ENCODE measurements around the gene NEUROG2. TPM values are rescaled to one million over a fixed set of nuclear protein-coding genes. Genes with fewer than 3 reads are reported as not detected.
"Not testable (repeated sequence)": the region's sequence is repeated elsewhere in the genome, so short reads cannot be mapped to it uniquely, and the experiment has no call there.

The NEUROG2 gene
- total RNA-seq, 2 experiments from 2014 or later, result not detected

- POLR2A ChIA-PET, result no interaction called here
These were observed 6.5 kb downstream of the NEUROG2 start for GRCh38 chr4:112509243-112510141.

GRCh38 chr4:112508356-112508755 lies 7.6 kb downstream of the NEUROG2 start:
- POLR2A ChIA-PET, result no interaction called here
- CTCF ChIA-PET, result interaction anchor here (0.7 to 3.1 kb wide), 2 partner anchors 13 to 86 kb away, joined by 3 to 9 read pairs; no protein-coding TSS in a partner anchor

More at GRCh38 chr4:112509243-112510141, 6.5 kb downstream of the NEUROG2 start:
- CTCF ChIA-PET, result interaction anchor here (0.5 to 3.1 kb wide), 3 partner anchors 12 to 505 kb away, joined by 4 to 9 read pairs (median 4); no protein-coding TSS in a partner anchor

- ChIA-PET POLR2A (no interaction called here), CTCF (interaction anchor here (1.2 kb wide), 1 partner anchor 12 kb away, joined by 4 read pairs; the partner anchor contains the start of gene NEUROG2)
These were observed 11.2 kb downstream of the NEUROG2 start for GRCh38 chr4:112504807-112505206.

DNA sequence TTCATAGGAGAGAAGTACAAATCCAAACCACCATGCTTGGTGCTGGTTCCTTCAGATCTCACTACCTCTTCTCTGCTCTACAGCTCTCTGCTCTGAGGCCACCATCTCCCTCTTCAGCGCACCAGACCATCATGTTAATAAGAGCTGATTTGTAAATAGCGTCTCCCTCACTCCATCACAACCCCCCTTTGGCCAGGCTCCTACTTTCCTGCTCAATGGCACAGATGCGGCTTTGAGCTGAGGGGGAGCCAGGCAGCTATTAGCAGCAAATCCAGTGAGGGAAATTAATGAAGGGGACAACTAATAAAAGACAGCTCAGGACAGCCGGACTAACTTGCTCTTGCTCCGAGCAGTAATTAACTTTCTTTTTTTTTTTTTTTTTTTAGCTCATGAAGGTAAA lies 13.1 kb downstream of the NEUROG2 start:
- POLR2A ChIA-PET, result no interaction called here
- CTCF ChIA-PET, result no interaction called here

DNA sequence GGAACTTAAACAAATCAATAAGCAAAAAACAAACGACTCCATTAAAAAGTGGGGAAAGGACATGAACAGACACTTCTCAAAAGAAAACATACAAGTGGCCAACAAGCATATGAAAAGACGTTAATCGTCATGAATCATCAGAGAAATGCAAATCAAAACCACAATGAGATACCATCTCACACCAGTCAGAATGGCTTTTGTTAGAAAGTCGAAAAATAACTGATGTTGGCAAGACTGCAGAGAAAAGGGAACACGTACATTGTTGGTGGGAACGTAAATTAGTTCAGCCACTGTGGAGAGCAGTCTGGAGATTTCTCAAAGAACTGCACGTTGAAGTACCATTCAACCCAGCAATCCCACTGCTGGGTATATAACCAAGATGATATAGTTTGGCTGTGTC lies 23.7 kb downstream of the NEUROG2 start:
- ChIA-PET POLR2A (no interaction called here), CTCF (no interaction called here)

- POLR2A ChIA-PET, CTCF ChIA-PET: not testable (repeated sequence)
These were observed 25.2 kb downstream of the NEUROG2 start for GRCh38 chr4:112490808-112491207.

DNA sequence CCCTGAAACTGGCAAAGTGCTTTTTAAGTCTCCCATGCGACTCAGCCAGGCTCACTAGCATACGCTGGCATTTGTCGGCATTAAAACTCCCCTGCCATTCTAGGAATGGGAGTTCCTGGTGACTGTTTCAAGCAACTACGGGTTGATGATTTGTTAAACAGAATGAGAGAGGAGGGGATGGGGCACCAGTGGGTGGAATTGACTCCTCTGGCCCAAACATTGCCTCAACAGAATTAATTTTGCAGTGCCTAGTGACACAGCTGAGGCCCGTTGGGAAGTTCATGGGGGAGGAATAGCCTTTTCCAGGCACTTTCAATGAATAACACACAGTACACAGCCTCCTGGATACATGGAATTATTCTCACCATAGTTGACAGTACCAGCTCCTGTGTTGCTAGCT lies 30.1 kb downstream of the NEUROG2 start:
- POLR2A ChIA-PET, result no interaction called here
- CTCF ChIA-PET, result no interaction called here

GRCh38 chr4:112473985-112474384 lies 42.0 kb downstream of the NEUROG2 start:
- ChIA-PET CTCF (no interaction called here), POLR2A (no interaction called here)

GRCh38 chr4:112472318-112472717 lies 43.7 kb downstream of the NEUROG2 start:
- ChIA-PET CTCF (no interaction called here), POLR2A (no interaction called here)

Other genes with a start within 250 kb of the NEUROG2 start
- 10 to 100 TPM; 36.1 to 37.8 TPM for gene TIFA, start 230.3 kb downstream of the NEUROG2 start, total RNA-seq
- gene ALPK1, start 218.8 kb downstream of the NEUROG2 start, total RNA-seq, result 1 to 10 TPM; 3.8 to 4.4 TPM
- gene ZGRF1, start 120.7 kb upstream of the NEUROG2 start, total RNA-seq, result 10 to 100 TPM; 32.2 to 32.9 TPM
- 10 to 100 TPM; 44.0 to 45.2 TPM for gene LARP7, start 121.0 kb upstream of the NEUROG2 start, total RNA-seq

Data from activated CD8-positive, alpha-beta memory T cell treated with anti-CD3 and anti-CD28 coated beads for 36 hours (primary cell).